ENCODE measurements around the gene GLDN. TPM values are rescaled to one million over a fixed set of nuclear protein-coding genes. Genes with fewer than 3 reads are reported as not detected.

GLDN gene
- total RNA-seq, 1 experiment from 2014 or later, result 0.77 TPM

GRCh38 chr15:51378406-51378805 lies 37.0 kb downstream of the GLDN start:
- Mint-ChIP-seq H3K4me1 (peaks cover 4% of the 10 kb centered on the region), H3K27me3 (ENCODE audit: low read depth) (no peaks in the 10 kb centered on the region; the same call in 1 of the 2 replicates), H3K27ac (no peak overlapping the region), H3K36me3 (no peaks in the 10 kb centered on the region), H3K9me3 (no peaks in the 10 kb centered on the region), H3K4me3 (no peak overlapping the region)
- ChIA-PET POLR2A (no interaction called here), CTCF (interaction anchor here (0.9 to 6.0 kb wide), 7 partner anchors 13 to 246 kb away, joined by 3 to 69 read pairs (median 5); no protein-coding TSS in a partner anchor)
- no peak for TF ChIP-seq ERG (CRISPR knock-in tag; IDR thresholded peaks at IDR 0.05)
- TF ChIP-seq IRF1 (CRISPR knock-in tag; IDR thresholded peaks at IDR 0.05), result no peak
- TF ChIP-seq FOXJ3 (CRISPR knock-in tag; IDR thresholded peaks at IDR 0.05; ENCODE audit: borderline replicate concordance), result no peak
- no peak for TF ChIP-seq USF1 (CRISPR knock-in tag; IDR thresholded peaks at IDR 0.05)
- no peak for TF ChIP-seq SOX15 (CRISPR knock-in tag; IDR thresholded peaks at IDR 0.05)
- no peak for TF ChIP-seq NR2C2 (CRISPR knock-in tag; IDR thresholded peaks at IDR 0.05)
- TF ChIP-seq ZNF317 (CRISPR knock-in tag; IDR thresholded peaks at IDR 0.05; ENCODE audit: borderline replicate concordance, low read depth), result no peak
- no peak for TF ChIP-seq E2F4 (CRISPR knock-in tag; IDR thresholded peaks at IDR 0.05; ENCODE audit: borderline replicate concordance, low read depth)
- TF ChIP-seq USF2 (CRISPR knock-in tag; IDR thresholded peaks at IDR 0.05), result no peak
- TF ChIP-seq ZMAT4 (CRISPR knock-in tag; IDR thresholded peaks at IDR 0.05), result no peak
- TF ChIP-seq ZNF219 (CRISPR knock-in tag; IDR thresholded peaks at IDR 0.05; ENCODE audit: borderline replicate concordance), result no peak
- no peak for TF ChIP-seq MXD4 (CRISPR knock-in tag; IDR thresholded peaks at IDR 0.05; ENCODE audit: borderline replicate concordance)
- no peak for DNase-seq (ENCODE audit: low spot score)
- ATAC-seq, result no peak

- Mint-ChIP-seq H3K4me1 (peaks cover 4% of the 10 kb centered on the region), H3K36me3 (no peaks in the 10 kb centered on the region), H3K4me3 (no peak overlapping the region), H3K27ac (no peak overlapping the region), H3K27me3 (ENCODE audit: low read depth) (no peaks in the 10 kb centered on the region; the same call in 1 of the 2 replicates), H3K9me3 (no peaks in the 10 kb centered on the region)
- ChIA-PET POLR2A (no interaction called here), CTCF (interaction anchor here (0.9 to 6.0 kb wide), 2 partner anchors 12 to 152 kb away, joined by 3 to 69 read pairs; no protein-coding TSS in a partner anchor)
- DNase-seq (ENCODE audit: low spot score) (no peak), ATAC-seq (no peak)
- TF ChIP-seq ELF4 (CRISPR knock-in tag; IDR thresholded peaks at IDR 0.05; ENCODE audit: low read depth) (no peak), SP1 (CRISPR knock-in tag; conservative IDR thresholded peaks at IDR 0.05) (no peak), USF2 (CRISPR knock-in tag; IDR thresholded peaks at IDR 0.05) (no peak), JAZF1 (CRISPR knock-in tag; IDR thresholded peaks at IDR 0.05) (no peak), E2F1 (CRISPR knock-in tag; IDR thresholded peaks at IDR 0.05) (no peak), MXD4 (CRISPR knock-in tag; IDR thresholded peaks at IDR 0.05; ENCODE audit: borderline replicate concordance) (no peak), RELA (CRISPR knock-in tag; IDR thresholded peaks at IDR 0.05; ENCODE audit: borderline replicate concordance) (no peak), ZNF317 (CRISPR knock-in tag; IDR thresholded peaks at IDR 0.05; ENCODE audit: borderline replicate concordance, low read depth) (no peak), CTCF (IDR thresholded peaks at IDR 0.05) (no peak), ZBTB43 (CRISPR knock-in tag; IDR thresholded peaks at IDR 0.05) (no peak), CBFB (CRISPR knock-in tag; IDR thresholded peaks at IDR 0.05; ENCODE audit: low read depth) (no peak), NFATC4 (CRISPR knock-in tag; IDR thresholded peaks at IDR 0.05) (no peak), FOXP1 (CRISPR knock-in tag; IDR thresholded peaks at IDR 0.05; ENCODE audit: borderline replicate concordance) (no peak)
Measured at GRCh38 chr15:51379390-51379789, 37.9 kb downstream of the GLDN start.

Data from WTC11 (cell line).